22Rv1 (cell line): ENCODE measurements around the gene MAGEA9.
"Not testable (repeated sequence)": the region's sequence is repeated elsewhere in the genome, so short reads cannot be mapped to it uniquely, and the experiment has no call there.

Experiments used
- ZFX ChIP-seq: fragments of 450-650 bp; IDR thresholded peaks from 2 replicates; pipeline ENCODE4 v1.6.1; 2017; ENCODE audit warnings: antibody characterized with exemption, borderline replicate concordance
- TF ChIP-seq, protein P1 (sequence below): fragments of 450-650 bp; IDR thresholded peaks from 2 replicates; pipeline ENCODE4 v1.5.1; 2017; ENCODE audit warnings: mild to moderate bottlenecking

GRCh38 chrX:149746390-149747007 is 35.2 kb upstream of the MAGEA9 start:
- TF ChIP-seq, protein P1, sequence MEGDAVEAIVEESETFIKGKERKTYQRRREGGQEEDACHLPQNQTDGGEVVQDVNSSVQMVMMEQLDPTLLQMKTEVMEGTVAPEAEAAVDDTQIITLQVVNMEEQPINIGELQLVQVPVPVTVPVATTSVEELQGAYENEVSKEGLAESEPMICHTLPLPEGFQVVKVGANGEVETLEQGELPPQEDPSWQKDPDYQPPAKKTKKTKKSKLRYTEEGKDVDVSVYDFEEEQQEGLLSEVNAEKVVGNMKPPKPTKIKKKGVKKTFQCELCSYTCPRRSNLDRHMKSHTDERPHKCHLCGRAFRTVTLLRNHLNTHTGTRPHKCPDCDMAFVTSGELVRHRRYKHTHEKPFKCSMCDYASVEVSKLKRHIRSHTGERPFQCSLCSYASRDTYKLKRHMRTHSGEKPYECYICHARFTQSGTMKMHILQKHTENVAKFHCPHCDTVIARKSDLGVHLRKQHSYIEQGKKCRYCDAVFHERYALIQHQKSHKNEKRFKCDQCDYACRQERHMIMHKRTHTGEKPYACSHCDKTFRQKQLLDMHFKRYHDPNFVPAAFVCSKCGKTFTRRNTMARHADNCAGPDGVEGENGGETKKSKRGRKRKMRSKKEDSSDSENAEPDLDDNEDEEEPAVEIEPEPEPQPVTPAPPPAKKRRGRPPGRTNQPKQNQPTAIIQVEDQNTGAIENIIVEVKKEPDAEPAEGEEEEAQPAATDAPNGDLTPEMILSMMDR, result not testable (repeated sequence)
- not testable (repeated sequence) for TF ChIP-seq ZFX
